ENCODE measurements around the gene KCND1.

KCND1 gene

DNA sequence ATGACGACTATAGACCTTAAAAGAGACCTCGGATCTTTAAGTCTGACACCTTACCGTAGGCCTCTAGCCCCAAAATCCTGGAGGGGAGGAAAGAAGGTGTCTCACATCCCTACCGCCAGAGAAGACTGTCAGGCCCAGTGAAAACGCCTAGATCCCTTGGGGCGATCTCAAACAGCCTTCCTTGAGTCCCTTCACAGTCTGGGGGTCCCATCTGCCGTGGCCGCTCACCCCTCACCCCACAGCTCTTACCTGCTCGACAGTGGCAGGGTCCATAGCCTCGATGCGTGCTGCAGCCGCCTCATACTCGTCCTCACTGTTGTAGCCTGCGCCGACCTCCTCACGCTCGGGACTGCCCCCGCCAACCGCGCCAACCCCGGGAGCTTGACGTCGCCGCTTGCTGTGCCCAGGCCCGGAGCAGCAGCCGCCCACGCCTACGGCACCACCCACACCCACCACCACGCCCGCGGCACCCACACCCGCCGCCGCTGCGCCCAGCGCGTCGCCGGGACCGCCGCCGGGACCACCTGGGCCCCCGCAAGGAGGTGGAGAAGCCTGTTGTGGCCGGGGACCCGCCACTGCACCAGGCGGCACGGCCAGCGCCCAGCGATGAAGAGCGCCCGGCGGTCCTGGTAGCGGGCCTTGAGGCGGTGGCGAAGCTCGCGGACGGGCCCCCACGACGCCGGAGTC is 14.8 kb downstream of the KCND1 start:
- no peak overlapping the region for H3K27ac Mint-ChIP-seq
- H3K4me1 Mint-ChIP-seq: peaks cover 50% of the 10 kb centered on the region
- H3K27me3 Mint-ChIP-seq (ENCODE audit: low read depth, poor library complexity): peaks cover 3% of the 10 kb centered on the region
- TF ChIP-seq, protein P1, sequence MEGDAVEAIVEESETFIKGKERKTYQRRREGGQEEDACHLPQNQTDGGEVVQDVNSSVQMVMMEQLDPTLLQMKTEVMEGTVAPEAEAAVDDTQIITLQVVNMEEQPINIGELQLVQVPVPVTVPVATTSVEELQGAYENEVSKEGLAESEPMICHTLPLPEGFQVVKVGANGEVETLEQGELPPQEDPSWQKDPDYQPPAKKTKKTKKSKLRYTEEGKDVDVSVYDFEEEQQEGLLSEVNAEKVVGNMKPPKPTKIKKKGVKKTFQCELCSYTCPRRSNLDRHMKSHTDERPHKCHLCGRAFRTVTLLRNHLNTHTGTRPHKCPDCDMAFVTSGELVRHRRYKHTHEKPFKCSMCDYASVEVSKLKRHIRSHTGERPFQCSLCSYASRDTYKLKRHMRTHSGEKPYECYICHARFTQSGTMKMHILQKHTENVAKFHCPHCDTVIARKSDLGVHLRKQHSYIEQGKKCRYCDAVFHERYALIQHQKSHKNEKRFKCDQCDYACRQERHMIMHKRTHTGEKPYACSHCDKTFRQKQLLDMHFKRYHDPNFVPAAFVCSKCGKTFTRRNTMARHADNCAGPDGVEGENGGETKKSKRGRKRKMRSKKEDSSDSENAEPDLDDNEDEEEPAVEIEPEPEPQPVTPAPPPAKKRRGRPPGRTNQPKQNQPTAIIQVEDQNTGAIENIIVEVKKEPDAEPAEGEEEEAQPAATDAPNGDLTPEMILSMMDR (IDR thresholded peaks at IDR 0.05): no peak
- DNase-seq: peak; percentile 31
- peak overlapping the region; percentile 81 for H3K4me3 Mint-ChIP-seq
- H3K9me3 Mint-ChIP-seq: peaks cover 46% of the 10 kb centered on the region
- H3K36me3 Mint-ChIP-seq (ENCODE audit: low read depth): peaks cover 21% of the 10 kb centered on the region

DNA sequence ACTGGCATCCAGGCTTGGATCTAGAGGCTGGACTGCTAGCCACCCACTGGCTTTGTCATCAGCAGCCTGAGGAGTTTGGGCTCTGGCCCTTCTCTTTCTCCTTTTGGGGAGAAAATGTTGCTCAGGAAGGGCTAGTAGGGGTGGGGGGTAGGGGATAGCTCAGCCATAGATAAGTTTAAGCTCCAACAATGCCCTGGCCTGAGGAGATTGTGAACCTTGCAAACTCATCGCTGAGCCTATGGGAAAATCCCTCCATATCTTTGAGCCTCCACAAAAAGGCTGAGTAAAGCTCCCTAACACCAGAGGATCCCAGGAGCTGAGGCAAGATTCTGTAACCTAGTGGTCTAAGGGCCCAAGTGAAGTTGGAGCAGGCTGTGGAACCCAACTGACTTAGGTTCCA is 23.1 kb downstream of the KCND1 start:
- Mint-ChIP-seq H3K4me1 (peaks cover 1% of the 10 kb centered on the region), H3K9me3 (peaks cover 17% of the 10 kb centered on the region), H3K27ac (no peak overlapping the region), H3K36me3 (ENCODE audit: low read depth) (peaks cover 23% of the 10 kb centered on the region), H3K4me3 (no peak overlapping the region), H3K27me3 (ENCODE audit: low read depth, poor library complexity) (peaks cover under 1% of the 10 kb centered on the region)
- TF ChIP-seq, protein P1 (IDR thresholded peaks at IDR 0.05): no peak
- no peak for DNase-seq

- peaks cover 31% of the 10 kb centered on the region for H3K9me3 Mint-ChIP-seq
- H3K27me3 Mint-ChIP-seq (ENCODE audit: low read depth, poor library complexity): peaks cover 3% of the 10 kb centered on the region
- peaks cover 29% of the 10 kb centered on the region for H3K36me3 Mint-ChIP-seq (ENCODE audit: low read depth)
- H3K4me1 Mint-ChIP-seq: peaks cover 4% of the 10 kb centered on the region
- peak; percentile 40 for DNase-seq
- peak overlapping the region; percentile 93 for H3K27ac Mint-ChIP-seq
- TF ChIP-seq, protein P1 (IDR thresholded peaks at IDR 0.05): peak; percentile 64
- no peak overlapping the region for H3K4me3 Mint-ChIP-seq
Measured at GRCh38 chrX:48945517-48946348, 25.9 kb downstream of the KCND1 start.

DNA sequence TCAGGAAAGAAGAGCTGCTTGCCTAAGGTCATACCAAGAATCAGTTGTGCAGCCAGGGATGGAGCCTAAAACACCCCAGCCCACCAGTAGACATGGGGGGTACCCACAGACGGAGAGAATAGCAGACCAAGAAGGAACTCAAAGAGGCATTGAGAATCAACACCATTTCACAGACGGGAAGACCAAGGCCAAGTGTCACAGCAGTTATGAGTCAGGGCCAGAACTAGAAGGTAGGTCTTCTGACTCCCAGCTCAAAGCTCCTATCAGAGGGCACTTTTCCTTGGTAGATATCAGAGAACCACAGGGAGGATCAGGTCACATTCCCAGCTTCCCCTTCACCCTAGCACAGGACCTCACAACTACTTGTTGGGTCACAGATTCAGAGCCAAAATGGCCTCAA is 28.7 kb downstream of the KCND1 start:
- Mint-ChIP-seq H3K4me3 (no peak overlapping the region), H3K27ac (no peak overlapping the region), H3K36me3 (ENCODE audit: low read depth) (peaks cover 30% of the 10 kb centered on the region), H3K4me1 (peaks cover 16% of the 10 kb centered on the region), H3K27me3 (ENCODE audit: low read depth, poor library complexity) (peaks cover 3% of the 10 kb centered on the region), H3K9me3 (peaks cover 39% of the 10 kb centered on the region)
- TF ChIP-seq, protein P1 (IDR thresholded peaks at IDR 0.05): no peak
- DNase-seq: no peak

GRCh38 chrX:48940404-48940955 is 31.2 kb downstream of the KCND1 start:
- Mint-ChIP-seq H3K36me3 (ENCODE audit: low read depth) (peaks cover 35% of the 10 kb centered on the region), H3K27ac (no peak overlapping the region), H3K27me3 (ENCODE audit: low read depth, poor library complexity) (peaks cover 3% of the 10 kb centered on the region), H3K4me1 (peaks cover 26% of the 10 kb centered on the region), H3K4me3 (no peak overlapping the region), H3K9me3 (peaks cover 32% of the 10 kb centered on the region)
- no peak for DNase-seq
- TF ChIP-seq, protein P1 (IDR thresholded peaks at IDR 0.05): no peak

Data from nephron progenitor cell (in vitro differentiated cells).